Activated CD8-positive, alpha-beta T cell treated with anti-CD3 and anti-CD28 coated beads for 36 hours (primary cell): ENCODE data around the gene HBA2. TPM values are rescaled to one million over a fixed set of nuclear protein-coding genes. Genes with fewer than 3 reads are reported as not detected.

Experiments used
- ATAC-seq: fragments of 200-7000 bp; cut with Tn5 transposase; one replicate; pipeline ENCODE4 v1.10.0; 2021; ENCODE audit warnings: mild to moderate bottlenecking, moderate library complexity
- CTCF ChIA-PET: fragments of 350-600 bp; sonication (Branson Sonifier 250); formaldehyde crosslinking; loops from one replicate; lab custom pipeline; 2021; ENCODE audit warnings: antibody characterized with exemption; lab: Charles Lee
- POLR2A ChIA-PET: fragments of 350-600 bp; sonication (Branson Sonifier 250); formaldehyde crosslinking; loops from one replicate; lab custom pipeline; 2021; ENCODE audit warnings: antibody characterized with exemption; lab: Charles Lee
- DNase-seq: peaks from one replicate; pipeline ENCODE4 v3.0.0-alpha.2; 2020
- H3K27ac Mint-ChIP-seq: one replicate; pipeline ENCODE4 v1.8.0; 2021; ENCODE audit warnings: mild to moderate bottlenecking, mixed read lengths
- H3K27me3 Mint-ChIP-seq: one replicate; pipeline ENCODE4 v1.8.0; 2021; ENCODE audit warnings: mixed read lengths
- H3K36me3 Mint-ChIP-seq: one replicate; pipeline ENCODE4 v1.8.0; 2021; ENCODE audit warnings: low read depth, mixed read lengths
- H3K4me1 Mint-ChIP-seq: one replicate; pipeline ENCODE4 v1.8.0; 2021; ENCODE audit warnings: low read depth, mixed read lengths
- H3K4me3 Mint-ChIP-seq: one replicate; pipeline ENCODE4 v1.8.0; 2021; ENCODE audit warnings: mild to moderate bottlenecking, moderate library complexity, mixed read lengths
- H3K9me3 Mint-ChIP-seq: one replicate; pipeline ENCODE4 v1.8.0; 2021; ENCODE audit warnings: mixed read lengths
- intact Hi-C: fragments of 100-400 bp; cut with micrococcal nuclease; formaldehyde crosslinking; loops from one replicate; pipeline ENCODE4 v1.10.0; 2022
- total RNA-seq, 2 experiments: library from RNA; stranded (reverse); gene quantifications; one replicate each; pipeline ENCODE4 v1.2.3, GENCODE V29; 2021
- TF ChIP-seq, protein P1 (sequence below): fragments of 200-600 bp; IDR thresholded peaks from one replicate; pipeline ENCODE4 v1.8.0; 2022; ENCODE audit warnings: antibody characterized with exemption, mild to moderate bottlenecking

Gene HBA2
- total RNA-seq, 2 experiments from 2014 or later, result not detected

- Mint-ChIP-seq H3K36me3 (peaks cover 9% of the 10 kb centered on the region), H3K4me1 (peaks cover 4% of the 10 kb centered on the region), H3K27ac (no peak overlapping the region), H3K27me3 (peaks cover 23% of the 10 kb centered on the region), H3K4me3 (no peak overlapping the region), H3K9me3 (no peaks in the 10 kb centered on the region)
- TF ChIP-seq, protein P1, sequence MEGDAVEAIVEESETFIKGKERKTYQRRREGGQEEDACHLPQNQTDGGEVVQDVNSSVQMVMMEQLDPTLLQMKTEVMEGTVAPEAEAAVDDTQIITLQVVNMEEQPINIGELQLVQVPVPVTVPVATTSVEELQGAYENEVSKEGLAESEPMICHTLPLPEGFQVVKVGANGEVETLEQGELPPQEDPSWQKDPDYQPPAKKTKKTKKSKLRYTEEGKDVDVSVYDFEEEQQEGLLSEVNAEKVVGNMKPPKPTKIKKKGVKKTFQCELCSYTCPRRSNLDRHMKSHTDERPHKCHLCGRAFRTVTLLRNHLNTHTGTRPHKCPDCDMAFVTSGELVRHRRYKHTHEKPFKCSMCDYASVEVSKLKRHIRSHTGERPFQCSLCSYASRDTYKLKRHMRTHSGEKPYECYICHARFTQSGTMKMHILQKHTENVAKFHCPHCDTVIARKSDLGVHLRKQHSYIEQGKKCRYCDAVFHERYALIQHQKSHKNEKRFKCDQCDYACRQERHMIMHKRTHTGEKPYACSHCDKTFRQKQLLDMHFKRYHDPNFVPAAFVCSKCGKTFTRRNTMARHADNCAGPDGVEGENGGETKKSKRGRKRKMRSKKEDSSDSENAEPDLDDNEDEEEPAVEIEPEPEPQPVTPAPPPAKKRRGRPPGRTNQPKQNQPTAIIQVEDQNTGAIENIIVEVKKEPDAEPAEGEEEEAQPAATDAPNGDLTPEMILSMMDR, result peak; percentile 98
- ATAC-seq (no peak), DNase-seq (no peak)
- ChIA-PET POLR2A (interaction anchor here (0.7 to 1.3 kb wide), 6 partner anchors 10 to 105 kb away, joined by 3 to 5 read pairs (median 4); no protein-coding TSS in a partner anchor), CTCF (interaction anchor here (0.6 to 4.1 kb wide), 23 partner anchors 10 to 116 kb away, joined by 3 to 33 read pairs (median 5); no protein-coding TSS in a partner anchor)
- intact Hi-C loops, result loop anchor here (5.0 kb wide), 1 partner anchor 74 kb away; no protein-coding TSS in a partner anchor
Measured at GRCh38 chr16:181565-182021, 8.9 kb downstream of the HBA2 start.

GRCh38 chr16:183005-183404 is 10.3 kb downstream of the HBA2 start:
- POLR2A ChIA-PET, result no interaction called here
- TF ChIP-seq, protein P1, result no peak

GRCh38 chr16:185213-185612 is 12.5 kb downstream of the HBA2 start:
- POLR2A ChIA-PET, result no interaction called here
- H3K27me3 Mint-ChIP-seq, result no peaks in the 10 kb centered on the region

More at GRCh38 chr16:183005-183404, 10.3 kb downstream of the HBA2 start:
- no peak overlapping the region for H3K27ac Mint-ChIP-seq
- no peaks in the 10 kb centered on the region for H3K4me1 Mint-ChIP-seq
- CTCF ChIA-PET, result interaction anchor here (1.0 to 4.1 kb wide), 6 partner anchors 45 to 179 kb away, joined by 3 to 33 read pairs (median 6); no protein-coding TSS in a partner anchor
- ATAC-seq (no peak), DNase-seq (no peak)
- H3K36me3 Mint-ChIP-seq, result peaks cover 14% of the 10 kb centered on the region
- intact Hi-C loops, result loop anchor here (5.0 kb wide), 1 partner anchor 76 kb away; no protein-coding TSS in a partner anchor
- H3K27me3 Mint-ChIP-seq, result peaks cover 14% of the 10 kb centered on the region
- no peaks in the 10 kb centered on the region for H3K9me3 Mint-ChIP-seq
- no peak overlapping the region for H3K4me3 Mint-ChIP-seq

DNA sequence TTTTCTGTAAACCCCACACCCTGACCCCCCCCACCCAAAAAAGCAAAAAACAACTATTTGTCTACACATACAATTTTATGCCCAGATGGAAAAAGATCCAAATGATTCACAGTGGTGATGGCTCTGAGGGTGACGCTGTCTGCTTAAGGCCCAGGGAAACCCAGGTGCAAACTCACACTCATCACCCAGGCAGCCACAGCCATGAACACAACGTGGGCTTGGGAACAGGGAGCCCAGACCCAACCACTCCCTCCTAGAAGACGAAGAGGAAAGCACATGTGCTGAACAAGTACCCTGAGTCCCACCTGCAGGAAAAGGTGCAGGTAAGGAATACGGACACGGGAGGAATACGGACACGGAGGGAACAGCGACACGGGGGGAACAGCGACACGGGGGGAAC is 13.0 kb downstream of the HBA2 start:
- ATAC-seq (no peak), DNase-seq (no peak)
- POLR2A ChIA-PET, result no interaction called here
- intact Hi-C loops, result no loop called here
- H3K36me3 Mint-ChIP-seq, result peaks cover 34% of the 10 kb centered on the region
- H3K4me3 Mint-ChIP-seq, result no peak overlapping the region
- H3K27ac Mint-ChIP-seq, result no peak overlapping the region
- no peaks in the 10 kb centered on the region for H3K27me3 Mint-ChIP-seq
- H3K4me1 Mint-ChIP-seq, result peaks cover 3% of the 10 kb centered on the region
- TF ChIP-seq, protein P1, result no peak
- CTCF ChIA-PET, result no interaction called here
- no peaks in the 10 kb centered on the region for H3K9me3 Mint-ChIP-seq

More at GRCh38 chr16:185213-185612, 12.5 kb downstream of the HBA2 start:
- no peak for DNase-seq
- no peak overlapping the region for H3K4me3 Mint-ChIP-seq
- intact Hi-C loops, result no loop called here
- H3K36me3 Mint-ChIP-seq, result peaks cover 32% of the 10 kb centered on the region
- H3K27ac Mint-ChIP-seq, result no peak overlapping the region
- peaks cover 3% of the 10 kb centered on the region for H3K4me1 Mint-ChIP-seq
- CTCF ChIA-PET, result interaction anchor here (1.1 to 1.3 kb wide), 2 partner anchors 88 to 120 kb away, joined by 3 read pairs; no protein-coding TSS in a partner anchor
- TF ChIP-seq, protein P1, result no peak
- H3K9me3 Mint-ChIP-seq, result no peaks in the 10 kb centered on the region
- no peak for ATAC-seq

DNA sequence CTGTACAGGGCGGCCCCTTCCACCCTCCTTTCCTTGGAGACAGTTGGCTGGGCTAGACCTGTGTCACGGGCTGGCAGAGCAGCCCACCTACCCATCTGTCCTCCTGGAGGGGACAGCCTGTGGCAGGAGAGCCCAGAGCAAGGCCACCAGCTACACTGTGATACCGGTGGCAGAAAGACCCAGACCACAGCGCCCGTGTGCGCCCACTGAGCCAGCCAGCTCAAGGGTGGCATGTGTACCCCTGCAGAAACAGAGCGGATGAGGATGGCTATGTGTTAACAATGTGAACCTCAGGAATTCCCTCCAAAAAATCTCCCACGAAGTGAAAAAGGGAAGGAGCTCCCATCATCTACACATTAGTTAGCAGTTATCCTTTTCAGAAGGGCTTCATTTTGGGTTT is 14.7 kb downstream of the HBA2 start:
- ChIA-PET POLR2A (interaction anchor here (2.1 kb wide), 1 partner anchor 31 kb away, joined by 6 read pairs; no protein-coding TSS in a partner anchor), CTCF (interaction anchor here (0.5 to 2.5 kb wide), 4 partner anchors 41 to 175 kb away, joined by 3 to 6 read pairs (median 3); no protein-coding TSS in a partner anchor)
- intact Hi-C loops, result no loop called here
- H3K4me1 Mint-ChIP-seq, result peaks cover 3% of the 10 kb centered on the region
- no peak for DNase-seq
- TF ChIP-seq, protein P1, result no peak
- ATAC-seq, result no peak
- no peak overlapping the region for H3K4me3 Mint-ChIP-seq
- no peak overlapping the region for H3K27ac Mint-ChIP-seq
- H3K9me3 Mint-ChIP-seq, result no peaks in the 10 kb centered on the region
- H3K27me3 Mint-ChIP-seq, result no peaks in the 10 kb centered on the region
- peaks cover 44% of the 10 kb centered on the region for H3K36me3 Mint-ChIP-seq
